PC-9 (cell line): ENCODE data around the gene KCNH4. TPM values are rescaled to one million over a fixed set of nuclear protein-coding genes. Genes with fewer than 3 reads are reported as not detected.

Experiments
- BruUV-seq: library from RNA; stranded (reverse); fragments of 400-500 nt; replicated peaks from 2 replicates; lab custom pipeline; 2021; lab: Mats Ljungman, UMichigan
- CTCF ChIA-PET: fragments of 300-600 bp; sonication (Branson Sonifier 250); formaldehyde crosslinking; loops from one replicate; lab custom pipeline; 2022; ENCODE audit warnings: antibody characterized with exemption; lab: Charles Lee
- POLR2A ChIA-PET: fragments of 300-600 bp; sonication (Branson Sonifier 250); formaldehyde crosslinking; loops from one replicate; lab custom pipeline; 2022; ENCODE audit warnings: antibody characterized with exemption; ENCODE audit not compliant: unreplicated experiment; lab: Charles Lee
- DNase-seq, 2 experiments: peaks; one replicate each; pipeline versions ENCODE4 v3.0.0 to v3.0.0-alpha.2; 2015 to 2022; ENCODE audit warnings: mixed read lengths in 1 of 2
- H2AFZ ChIP-seq: fragments of 200-600 bp; sonication (generic); 2 replicates; pipeline ENCODE4 v1.8.1; 2017; ENCODE audit warnings: antibody characterized with exemption
- H3F3A ChIP-seq: fragments of 200-600 bp; sonication (generic); 2 replicates; pipeline ENCODE4 v1.8.1; 2017; ENCODE audit warnings: antibody characterized with exemption, mild to moderate bottlenecking, low read depth; ENCODE audit not compliant: insufficient read depth
- H3K27ac ChIP-seq: fragments of 200-600 bp; sonication (generic); 2 replicates; pipeline ENCODE4 v1.6.1; 2016; ENCODE audit warnings: mixed run types
- H3K27me3 ChIP-seq: fragments of 200-600 bp; sonication (generic); 2 replicates; pipeline ENCODE4 v1.6.1; 2016; ENCODE audit warnings: low read depth, mixed run types; ENCODE audit not compliant: insufficient read depth
- H3K36me3 ChIP-seq: fragments of 200-600 bp; sonication (generic); 2 replicates; pipeline ENCODE4 v1.6.1; 2016; ENCODE audit warnings: low read depth, mixed run types
- H3K4me1 ChIP-seq: fragments of 200-600 bp; sonication (generic); replicated peaks from 2 replicates; pipeline ENCODE4 v1.6.1; 2016; ENCODE audit warnings: mixed run types; ENCODE audit not compliant: insufficient read depth
- H3K4me2 ChIP-seq: fragments of 200-600 bp; sonication (generic); 2 replicates; pipeline ENCODE4 v1.6.1; 2017; ENCODE audit warnings: mixed run types
- H3K4me3 ChIP-seq: fragments of 200-600 bp; sonication (generic); 2 replicates; pipeline ENCODE4 v1.6.1; 2016; ENCODE audit warnings: mixed run types
- H3K79me2 ChIP-seq: fragments of 200-600 bp; sonication (generic); 2 replicates; pipeline ENCODE4 v1.6.1; 2017; ENCODE audit warnings: low read depth, mixed run types
- H3K9me2 ChIP-seq: fragments of 200-600 bp; sonication (generic); 2 replicates; pipeline ENCODE4 v1.8.1; 2017; ENCODE audit warnings: mild to moderate bottlenecking; ENCODE audit not compliant: insufficient read depth
- H3K9me3 ChIP-seq: fragments of 200-600 bp; sonication (generic); 2 replicates; pipeline ENCODE4 v1.8.1; 2016; ENCODE audit warnings: low read depth; ENCODE audit not compliant: insufficient read depth
- H4K20me1 ChIP-seq: fragments of 200-600 bp; sonication (generic); 2 replicates; pipeline ENCODE4 v1.8.1; 2017; ENCODE audit not compliant: insufficient read depth
- CTCF ChIP-seq: fragments of 200-600 bp; sonication (generic); conservative IDR thresholded peaks from 2 replicates; pipeline ENCODE4 v1.6.1; 2017; ENCODE audit warnings: mixed run types, antibody characterized with exemption, mild to moderate bottlenecking, moderate library complexity
- EZH2 ChIP-seq: fragments of 200-600 bp; sonication (generic); IDR thresholded peaks from 2 replicates; pipeline ENCODE4 v1.8.0; 2017; ENCODE audit warnings: antibody characterized with exemption, low read depth
- intact Hi-C: fragments of 100-400 bp; cut with micrococcal nuclease; formaldehyde crosslinking; loops from one replicate; pipeline ENCODE4 v1.10.0; 2022; ENCODE audit not compliant: unreplicated experiment
- total RNA-seq: library from RNA; stranded (reverse); gene quantifications from 2 replicates; pipeline ENCODE4 v1.2.3, GENCODE V29; 2021

KCNH4 gene
- total RNA-seq, 1 experiment from 2014 or later = not detected

- Histone ChIP-seq H3K36me3 (no peaks in the 10 kb centered on the region), H3K27ac (no peak overlapping the region), H2AFZ (no peak overlapping the region), H3K4me2 (no peak overlapping the region), H3K9me3 (no peaks in the 10 kb centered on the region), H4K20me1 (no peaks in the 10 kb centered on the region), H3K27me3 (peaks cover 17% of the 10 kb centered on the region), H3K79me2 (no peaks in the 10 kb centered on the region), H3F3A (peaks cover 19% of the 10 kb centered on the region; the same call in 1 of the 2 replicates), H3K9me2 (no peaks in the 10 kb centered on the region), H3K4me1 (peaks cover 19% of the 10 kb centered on the region; the same call in 1 of the 2 replicates), H3K4me3 (no peak overlapping the region)
- no peak for DNase-seq
- TF ChIP-seq EZH2 (no peak), CTCF (no peak)
- BruUV-seq = no TSS peak
- ChIA-PET CTCF (interaction anchor here (0.6 kb wide), 1 partner anchor 11 kb away, joined by 11 read pairs; no protein-coding TSS in a partner anchor), POLR2A (interaction anchor here (0.6 kb wide), 1 partner anchor 705 kb away, joined by 4 read pairs; no protein-coding TSS in a partner anchor)
- intact Hi-C loops = no loop called here
These were observed 2.2 kb upstream of the KCNH4 start for GRCh38 chr17:42182927-42183734.

DNA sequence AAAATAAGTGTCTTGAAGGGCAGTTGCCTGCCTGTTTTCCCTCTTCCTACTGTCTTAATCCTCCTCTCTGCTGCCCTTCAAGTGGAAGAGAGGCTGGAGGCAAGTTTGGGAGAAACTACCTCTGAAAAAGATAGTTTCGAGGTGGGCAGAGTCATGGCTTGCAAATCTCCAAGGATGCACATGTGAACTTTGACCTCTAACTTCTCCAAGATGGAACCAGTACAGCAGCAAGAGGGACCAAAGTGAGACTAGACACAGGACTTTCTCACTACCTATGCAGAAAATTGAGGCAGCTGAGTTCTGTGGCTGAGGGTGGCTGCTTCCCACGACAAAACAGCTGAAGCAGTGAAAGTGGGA is 887 bp upstream of the KCNH4 start:
- ChIA-PET CTCF (interaction anchor here (0.6 kb wide), 1 partner anchor 75 kb away, joined by 10 read pairs; no protein-coding TSS in a partner anchor), POLR2A (no interaction called here)
- peaks cover 22% of the 10 kb centered on the region for H3K27me3 ChIP-seq
- H4K20me1 ChIP-seq = no peaks in the 10 kb centered on the region
- H3F3A ChIP-seq = peaks cover 19% of the 10 kb centered on the region; the same call in 1 of the 2 replicates
- intact Hi-C loops = no loop called here
- no TSS peak for BruUV-seq
- peaks cover 19% of the 10 kb centered on the region; the same call in 1 of the 2 replicates for H3K4me1 ChIP-seq
- no peak overlapping the region for H3K4me2 ChIP-seq
- no peak overlapping the region for H3K27ac ChIP-seq
- TF ChIP-seq CTCF = no peak
- no peak for TF ChIP-seq EZH2
- no peak overlapping the region for H2AFZ ChIP-seq
- H3K9me2 ChIP-seq = no peaks in the 10 kb centered on the region
- no peaks in the 10 kb centered on the region for H3K79me2 ChIP-seq
- no peak for DNase-seq
- no peaks in the 10 kb centered on the region for H3K9me3 ChIP-seq
- no peaks in the 10 kb centered on the region for H3K36me3 ChIP-seq
- H3K4me3 ChIP-seq = no peak overlapping the region

- no peaks in the 10 kb centered on the region for H3K9me3 ChIP-seq
- ChIA-PET POLR2A (no interaction called here), CTCF (no interaction called here)
- no peaks in the 10 kb centered on the region for H3K9me2 ChIP-seq
- no peaks in the 10 kb centered on the region for H4K20me1 ChIP-seq
- H3K4me1 ChIP-seq = peaks cover 17% of the 10 kb centered on the region; the same call in 1 of the 2 replicates
- no peak overlapping the region for H3K27ac ChIP-seq
- no peaks in the 10 kb centered on the region for H3K36me3 ChIP-seq
- peaks cover 19% of the 10 kb centered on the region; the same call in 1 of the 2 replicates for H3F3A ChIP-seq
- TF ChIP-seq CTCF (no peak), EZH2 (no peak)
- H3K27me3 ChIP-seq = peaks cover 28% of the 10 kb centered on the region
- no peak overlapping the region for H2AFZ ChIP-seq
- H3K4me3 ChIP-seq = no peak overlapping the region
- intact Hi-C loops = no loop called here
- no peak overlapping the region for H3K4me2 ChIP-seq
- H3K79me2 ChIP-seq = no peaks in the 10 kb centered on the region
- DNase-seq = no peak
- no TSS peak for BruUV-seq
These were observed 476 bp downstream of the KCNH4 start for GRCh38 chr17:42180411-42180921.
